ENCODE data around the gene LBX2.

The LBX2 gene, protein sequence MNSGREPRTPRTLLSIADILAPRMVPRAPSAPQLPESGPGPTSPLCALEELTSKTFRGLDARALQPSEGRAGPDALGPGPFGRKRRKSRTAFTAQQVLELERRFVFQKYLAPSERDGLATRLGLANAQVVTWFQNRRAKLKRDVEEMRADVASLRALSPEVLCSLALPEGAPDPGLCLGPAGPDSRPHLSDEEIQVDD

DNA sequence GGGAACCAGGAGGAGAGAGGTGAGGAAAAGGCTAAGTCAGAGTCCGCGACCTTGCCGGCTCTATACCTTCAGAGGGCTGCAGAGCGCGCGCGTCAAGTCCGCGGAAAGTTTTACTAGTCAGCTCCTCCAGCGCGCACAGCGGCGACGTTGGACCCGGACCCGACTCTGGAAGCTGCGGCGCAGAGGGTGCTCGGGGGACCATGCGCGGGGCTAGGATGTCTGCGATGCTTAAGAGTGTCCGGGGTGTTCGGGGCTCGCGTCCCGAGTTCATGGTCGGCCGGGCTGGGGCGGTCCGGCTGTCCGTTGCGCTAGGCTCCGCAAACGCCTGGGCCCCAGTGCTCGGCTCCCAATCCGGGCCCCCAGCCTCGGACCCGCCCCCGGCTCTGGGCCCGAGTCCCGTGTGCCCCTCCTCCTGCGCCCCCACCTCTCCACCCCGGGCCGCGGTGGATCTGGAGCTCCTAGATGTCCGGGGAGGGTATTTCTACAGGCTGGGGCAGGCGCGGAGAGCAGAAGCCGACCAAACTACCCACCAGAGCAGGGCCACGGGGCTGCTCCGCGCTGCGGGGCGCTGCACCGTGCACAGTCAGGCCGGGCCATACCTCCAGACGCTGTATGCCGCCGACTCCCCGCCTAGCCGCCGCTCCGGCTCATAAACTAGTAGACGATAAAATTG lies at the start of gene LBX2:
LBX2 (minus strand) TSS at position 337 of the 673 bp plus-strand sequence; CDS start at position 271, 66 bp downstream.
- TF ChIP-seq, protein P1, sequence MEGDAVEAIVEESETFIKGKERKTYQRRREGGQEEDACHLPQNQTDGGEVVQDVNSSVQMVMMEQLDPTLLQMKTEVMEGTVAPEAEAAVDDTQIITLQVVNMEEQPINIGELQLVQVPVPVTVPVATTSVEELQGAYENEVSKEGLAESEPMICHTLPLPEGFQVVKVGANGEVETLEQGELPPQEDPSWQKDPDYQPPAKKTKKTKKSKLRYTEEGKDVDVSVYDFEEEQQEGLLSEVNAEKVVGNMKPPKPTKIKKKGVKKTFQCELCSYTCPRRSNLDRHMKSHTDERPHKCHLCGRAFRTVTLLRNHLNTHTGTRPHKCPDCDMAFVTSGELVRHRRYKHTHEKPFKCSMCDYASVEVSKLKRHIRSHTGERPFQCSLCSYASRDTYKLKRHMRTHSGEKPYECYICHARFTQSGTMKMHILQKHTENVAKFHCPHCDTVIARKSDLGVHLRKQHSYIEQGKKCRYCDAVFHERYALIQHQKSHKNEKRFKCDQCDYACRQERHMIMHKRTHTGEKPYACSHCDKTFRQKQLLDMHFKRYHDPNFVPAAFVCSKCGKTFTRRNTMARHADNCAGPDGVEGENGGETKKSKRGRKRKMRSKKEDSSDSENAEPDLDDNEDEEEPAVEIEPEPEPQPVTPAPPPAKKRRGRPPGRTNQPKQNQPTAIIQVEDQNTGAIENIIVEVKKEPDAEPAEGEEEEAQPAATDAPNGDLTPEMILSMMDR (IDR thresholded peaks at IDR 0.05): no peak

DNA sequence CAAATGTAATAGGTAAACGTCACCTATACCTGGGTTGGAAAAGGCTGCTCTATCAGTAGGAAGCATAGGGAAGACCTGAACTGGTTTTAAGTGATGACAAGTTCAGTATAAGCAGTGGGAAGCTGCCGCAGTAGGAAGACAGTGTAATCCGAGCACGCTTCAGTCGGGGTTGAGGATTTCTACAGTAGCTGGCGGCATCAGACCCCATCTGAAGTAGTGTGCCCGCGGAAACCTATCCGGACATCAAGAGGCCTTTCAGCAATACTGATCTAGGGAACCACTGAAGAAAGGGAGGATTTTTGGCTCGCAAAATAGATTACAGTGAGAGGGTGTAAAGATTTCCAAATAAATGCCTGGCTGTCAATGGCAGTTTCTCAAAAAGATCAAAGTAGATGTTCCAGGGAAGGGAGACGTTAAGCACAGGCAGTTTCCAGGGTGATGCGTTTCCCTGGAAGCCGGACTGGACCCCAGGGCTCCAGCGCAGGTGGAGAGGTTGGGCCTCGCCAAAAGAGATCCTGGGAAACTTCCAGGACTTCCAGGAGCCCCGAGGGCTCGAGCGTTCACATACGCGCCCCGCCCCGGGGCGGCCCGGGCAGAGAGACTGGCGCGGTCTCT lies 49.0 kb upstream of the LBX2 start:
- TF ChIP-seq, protein P1 (IDR thresholded peaks at IDR 0.05): no peak

DNA sequence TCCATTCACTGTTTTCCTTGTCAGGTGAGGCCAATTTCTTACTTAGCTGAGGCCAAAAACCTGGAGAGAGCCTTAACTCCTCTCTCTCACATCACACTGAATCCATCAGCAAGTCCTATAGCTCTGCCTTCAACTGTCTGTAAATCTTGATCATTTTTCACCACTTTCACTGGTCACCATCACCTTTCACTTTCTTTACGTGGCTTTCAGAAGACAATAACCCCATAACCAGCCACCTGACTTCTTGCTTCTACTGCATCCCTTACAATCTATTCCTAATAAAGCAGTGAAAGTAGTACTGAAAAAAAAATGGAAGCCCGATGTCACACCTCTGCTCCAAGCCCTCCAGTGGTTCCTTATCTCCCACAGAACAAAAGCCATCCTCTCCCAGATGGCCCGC lies 46.6 kb upstream of the LBX2 start:
- TF ChIP-seq, protein P1 (IDR thresholded peaks at IDR 0.05): no peak

DNA sequence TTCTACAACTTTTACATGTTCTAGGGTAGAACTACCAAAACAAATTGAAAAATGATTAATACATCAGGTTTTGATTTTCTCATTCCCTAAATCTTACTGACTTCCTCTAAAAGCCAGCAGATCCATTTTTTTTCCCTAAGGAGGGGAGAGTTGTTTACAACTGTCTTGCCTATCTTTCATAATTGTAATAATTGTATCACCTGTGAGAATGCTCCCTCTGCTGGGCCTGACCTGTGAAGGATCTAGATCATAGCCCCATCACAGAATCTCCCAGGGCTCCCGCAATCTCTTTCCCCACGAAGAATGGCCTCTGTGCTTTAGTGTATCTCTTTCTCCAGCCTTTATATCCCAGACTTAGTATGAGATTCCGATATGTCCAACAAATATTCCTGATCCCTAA lies 45.2 kb upstream of the LBX2 start:
- TF ChIP-seq, protein P1 (IDR thresholded peaks at IDR 0.05): peak; percentile 18; the same call in 1 of the 2 replicates

DNA sequence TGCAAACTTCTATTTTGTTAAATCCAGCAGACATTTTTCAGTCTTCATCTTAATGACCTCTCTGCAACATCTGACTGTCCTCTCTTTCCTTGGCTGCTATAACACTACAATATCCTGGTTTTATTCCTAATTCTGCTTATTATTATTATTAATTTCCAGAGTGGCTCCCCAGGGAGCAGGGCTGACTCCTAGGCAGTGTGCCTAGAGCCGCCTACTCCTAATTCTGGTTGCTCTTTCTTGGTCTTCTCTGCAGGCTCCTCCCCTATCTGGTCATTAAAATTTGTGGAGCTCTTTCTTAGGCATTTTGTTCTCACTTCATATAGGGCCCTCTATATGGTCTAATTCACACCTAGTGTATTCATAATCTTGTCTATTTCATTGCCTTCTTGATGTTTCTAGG lies 43.6 kb upstream of the LBX2 start:
- TF ChIP-seq, protein P1 (IDR thresholded peaks at IDR 0.05): no peak

DNA sequence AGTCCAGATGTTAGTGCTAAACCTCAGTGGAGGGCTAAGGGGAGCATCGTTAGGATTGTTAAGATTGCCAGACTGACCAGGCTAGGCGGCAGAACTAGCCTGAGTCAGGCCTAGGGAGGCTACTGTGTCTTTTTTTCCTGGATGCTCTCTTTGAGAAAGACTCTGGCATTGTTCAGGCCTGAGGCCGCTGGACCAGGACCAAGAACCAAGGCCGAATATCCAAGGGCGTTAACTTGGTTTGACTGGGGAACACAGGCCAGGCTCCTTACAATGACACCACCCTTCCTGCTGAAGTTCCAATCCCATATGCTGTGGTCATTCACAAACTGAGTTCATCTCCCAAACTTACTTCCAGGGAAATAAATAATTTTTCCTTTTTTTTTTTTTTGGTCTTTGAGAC lies 40.9 kb upstream of the LBX2 start:
- TF ChIP-seq, protein P1 (IDR thresholded peaks at IDR 0.05): no peak

DNA sequence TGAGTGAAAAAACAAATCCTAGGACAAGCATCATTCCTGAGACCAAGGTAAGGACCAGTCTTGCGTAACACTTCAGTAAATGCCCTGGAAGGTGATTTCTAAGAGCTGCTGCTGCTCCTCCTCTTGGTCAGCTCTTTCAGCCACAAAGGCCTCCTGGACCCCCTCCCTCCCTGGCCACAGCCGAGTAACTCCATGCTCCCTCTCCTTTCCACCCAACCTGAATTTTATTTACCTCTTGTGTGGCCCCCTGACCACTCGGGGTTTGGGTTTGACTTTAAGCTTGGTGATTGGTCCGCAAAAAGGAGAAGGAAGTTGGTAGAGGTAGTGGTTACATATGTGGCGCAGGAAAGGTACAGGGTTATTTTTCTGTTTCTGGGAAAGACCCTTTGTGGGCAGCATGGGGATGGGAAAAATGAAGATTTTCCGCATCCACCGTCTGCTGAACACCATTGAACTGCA lies 39.5 kb upstream of the LBX2 start:
- TF ChIP-seq, protein P1 (IDR thresholded peaks at IDR 0.05): no peak
